ENCODE data around the gene FIP1L1. TPM values are rescaled to one million over a fixed set of nuclear protein-coding genes. Genes with fewer than 3 reads are reported as not detected.
"Not testable (repeated sequence)": the region's sequence is repeated elsewhere in the genome, so short reads cannot be mapped to it uniquely, and the experiment has no call there.

The FIP1L1 gene
- total and polyA plus RNA-seq, 10 donors, result 32.4 to 87.0 (median 59.9) TPM

GRCh38 chr4:53380221-53380620 is 2.8 kb downstream of the FIP1L1 start:
- TF ChIP-seq CTCF (IDR thresholded peaks at IDR 0.05 in 8 of 11, conservative IDR thresholded peaks at IDR 0.05 in 3 of 11) (no peak), POLR2A (IDR thresholded peaks at IDR 0.05) (no peak), POLR2AphosphoS5 (IDR thresholded peaks at IDR 0.05) (no peak)
- intact Hi-C loops (cut with DNase I; ENCODE audit: low total_unique reads), result no loop called here
- 82 to 91% (median 84%) methylated on average over 4 of the region's 4 CpGs for WGBS, 5 donors

GRCh38 chr4:53409479-53409878 is 32.0 kb downstream of the FIP1L1 start:
- DNase-seq; H3K27me3 ChIP-seq (replicated peaks in 1 of 7); intact Hi-C loops (cut with DNase I; ENCODE audit: low total_unique reads); H3K4me3 ChIP-seq; H3K9me3 ChIP-seq; H3K27ac ChIP-seq: not testable (repeated sequence)
- peaks cover 0 to 22% (median 17%) of the 10 kb centered on the region in 6 donors for H3K4me1 ChIP-seq
- peaks cover 0 to 30% (median 10%) of the 10 kb centered on the region in 6 donors for H3K36me3 ChIP-seq
- 93 to 99% (median 97%) methylated on average over 11 of the region's 11 CpGs for WGBS, 5 donors

More at GRCh38 chr4:53380221-53380620, 2.8 kb downstream of the FIP1L1 start:
- Histone ChIP-seq H3K4me3 (no peak overlapping the region), H3K36me3 (peaks cover 0 to 44% (median 23%) of the 10 kb centered on the region in 6 donors), H3K27me3 (replicated peaks in 1 of 7) (no peaks in the 10 kb centered on the region), H3K4me1 (peaks cover 25 to 59% (median 39%) of the 10 kb centered on the region in 6 donors), H3K27ac (no peak overlapping the region), H3K9me3 (no peaks in the 10 kb centered on the region)
- no peak for DNase-seq

GRCh38 chr4:53419208-53419607 is 41.8 kb downstream of the FIP1L1 start:
- DNase-seq, result no peak
- intact Hi-C loops (cut with DNase I; ENCODE audit: low total_unique reads), result no loop called here
- Histone ChIP-seq H3K9me3 (no peaks in the 10 kb centered on the region), H3K27ac (no peak overlapping the region), H3K4me3 (no peak overlapping the region), H3K36me3 (peaks cover 0 to 59% (median 7%) of the 10 kb centered on the region in 6 donors), H3K27me3 (replicated peaks in 1 of 7) (no peaks in the 10 kb centered on the region), H3K4me1 (no peaks in the 10 kb centered on the region)
- no peak for TF ChIP-seq POLR2A (IDR thresholded peaks at IDR 0.05)
- TF ChIP-seq POLR2AphosphoS5 (IDR thresholded peaks at IDR 0.05), result no peak
- no peak for TF ChIP-seq CTCF (IDR thresholded peaks at IDR 0.05 in 8 of 11, conservative IDR thresholded peaks at IDR 0.05 in 3 of 11)
- 94 to 100% (median 97%) methylated on average over 3 of the region's 3 CpGs for WGBS, 5 donors

- no peak overlapping the region for H3K27ac ChIP-seq
- no peaks in the 10 kb centered on the region for H3K27me3 ChIP-seq (replicated peaks in 1 of 7)
- no peak overlapping the region for H3K4me3 ChIP-seq
- H3K9me3 ChIP-seq, result no peaks in the 10 kb centered on the region
- DNase-seq, result no peak
- no peaks in the 10 kb centered on the region for H3K4me1 ChIP-seq
- H3K36me3 ChIP-seq, result peaks cover 0 to 57% (median 12%) of the 10 kb centered on the region in 6 donors
- WGBS, 5 donors, result 92 to 99% (median 96%) methylated on average over 2 of the region's 2 CpGs
- TF ChIP-seq POLR2A (IDR thresholded peaks at IDR 0.05) (no peak), CTCF (IDR thresholded peaks at IDR 0.05 in 8 of 11, conservative IDR thresholded peaks at IDR 0.05 in 3 of 11) (no peak), POLR2AphosphoS5 (IDR thresholded peaks at IDR 0.05) (no peak)
- intact Hi-C loops (cut with DNase I; ENCODE audit: low total_unique reads), result no loop called here
Observed at GRCh38 chr4:53421791-53422190, 44.4 kb downstream of the FIP1L1 start.

- Histone ChIP-seq H3K4me3 (no peak overlapping the region), H3K9me3 (no peaks in the 10 kb centered on the region), H3K4me1 (no peaks in the 10 kb centered on the region), H3K27me3 (replicated peaks in 1 of 7) (no peaks in the 10 kb centered on the region), H3K36me3 (peaks cover 0 to 58% (median 15%) of the 10 kb centered on the region in 6 donors), H3K27ac (no peak overlapping the region)
- DNase-seq, result no peak
- 95 to 100% (median 100%) methylated on average over 1 of the region's 1 CpG for WGBS, 5 donors
- intact Hi-C loops (cut with DNase I; ENCODE audit: low total_unique reads), result no loop called here
- TF ChIP-seq POLR2AphosphoS5 (IDR thresholded peaks at IDR 0.05), result no peak
- TF ChIP-seq POLR2A (IDR thresholded peaks at IDR 0.05), result no peak
- TF ChIP-seq CTCF (IDR thresholded peaks at IDR 0.05 in 8 of 11, conservative IDR thresholded peaks at IDR 0.05 in 3 of 11), result no peak
Observed at GRCh38 chr4:53422367-53422766, 44.9 kb downstream of the FIP1L1 start.
